ENCODE measurements around the gene TECPR1. TPM values are rescaled to one million over a fixed set of nuclear protein-coding genes. Genes with fewer than 3 reads are reported as not detected.

TECPR1 gene
- polyA plus RNA-seq, 2 of the 4 experiments (the other 2 are of a cell fraction), result 2.5 to 11.1 TPM

DNA sequence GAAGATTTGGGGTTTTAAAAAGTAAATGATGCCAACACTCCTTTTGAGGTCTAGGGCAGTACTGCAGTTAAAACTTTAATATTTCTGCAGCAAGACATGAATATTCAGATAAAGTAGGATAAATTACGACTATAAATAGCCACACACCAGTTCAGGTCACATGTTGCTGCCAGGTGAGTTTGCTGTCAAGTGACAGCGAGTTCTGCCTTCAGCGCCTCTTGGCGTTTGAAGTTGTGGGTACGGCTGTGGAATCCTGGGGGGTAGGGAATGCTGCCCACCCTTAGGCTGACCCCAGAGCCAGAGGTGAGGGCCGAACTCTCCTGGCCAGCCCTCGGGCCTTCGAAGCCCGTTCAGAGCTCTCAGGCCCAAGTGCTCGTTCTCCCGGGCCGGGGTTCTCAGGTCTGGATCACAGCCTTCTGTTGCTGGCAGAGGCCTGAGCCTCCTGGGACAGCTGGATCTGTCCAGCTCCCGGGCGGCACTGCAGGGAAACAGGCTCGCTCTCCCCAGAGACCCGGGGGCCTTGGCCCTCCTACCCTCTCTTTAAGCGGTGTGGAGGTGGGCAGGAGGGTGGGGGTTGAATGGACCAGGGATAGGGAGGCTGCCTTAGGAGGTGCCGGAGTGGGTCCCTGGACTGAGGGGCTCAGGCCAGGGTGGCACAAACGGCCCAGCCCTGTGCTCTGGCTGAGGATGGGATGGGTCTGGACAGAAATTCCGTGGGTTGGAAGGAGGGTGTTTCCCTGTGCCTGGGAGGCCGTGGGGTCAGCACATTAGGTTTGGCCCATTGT lies 34.9 kb upstream of the TECPR1 start (continued):
- no peak for TF ChIP-seq NPAS2 (CRISPR knock-in tag; IDR thresholded peaks at IDR 0.05; ENCODE audit: borderline replicate concordance)

DNA sequence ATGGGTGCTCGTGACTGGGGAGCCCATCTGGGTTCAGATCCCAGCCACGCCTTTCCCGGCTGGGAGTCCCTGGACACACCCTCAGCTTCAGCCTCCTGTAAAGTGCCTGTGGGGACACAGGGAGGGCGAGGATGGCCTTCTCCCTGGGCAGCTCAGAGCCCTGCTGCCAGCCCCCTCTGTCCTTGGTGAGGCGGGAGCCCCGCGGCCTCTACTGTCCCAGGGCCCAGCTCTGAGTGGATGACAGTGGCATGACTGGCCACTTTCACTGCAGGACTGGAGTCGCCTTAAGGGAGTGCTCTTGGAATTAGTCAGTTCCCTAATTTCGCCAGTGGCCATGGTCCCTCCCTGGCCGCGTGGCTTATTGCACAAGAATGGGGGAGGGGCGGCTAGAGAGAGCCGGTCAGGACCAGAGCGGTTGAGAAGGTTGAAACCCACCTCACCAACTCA lies 34.1 kb upstream of the TECPR1 start:
- peak overlapping the region; percentile 98 to 99 for H3K27ac ChIP-seq
- H3K4me3 ChIP-seq, result no peak overlapping the region
- FAIRE-seq, result no peak
- peaks cover 57% of the 10 kb centered on the region for H3K4me1 ChIP-seq
- peak overlapping the region; percentile 98 for H3K4me2 ChIP-seq
- peak in 1 of 2 experiments; percentile 47 for DNase-seq (ENCODE audit: low read depth in 1 of 2, low spot score in 1 of 2)
- no peaks in the 10 kb centered on the region for H3K9me3 ChIP-seq
- ATAC-seq, result peak; percentile 4 to 6; a peak in 3 of 6 replicates
- ChIA-PET POLR2A (no interaction called here), CTCF (interaction anchor here (1.1 to 3.6 kb wide), 3 partner anchors 8 to 121 kb away, joined by 6 to 20 read pairs (median 11); partner anchors contain the start of gene BAIAP2L1)
- WGBS (ENCODE audit: missing lambda C conversion rate), result 37% methylated on average over 10 of the region's 14 CpGs
- TF ChIP-seq, protein P1, sequence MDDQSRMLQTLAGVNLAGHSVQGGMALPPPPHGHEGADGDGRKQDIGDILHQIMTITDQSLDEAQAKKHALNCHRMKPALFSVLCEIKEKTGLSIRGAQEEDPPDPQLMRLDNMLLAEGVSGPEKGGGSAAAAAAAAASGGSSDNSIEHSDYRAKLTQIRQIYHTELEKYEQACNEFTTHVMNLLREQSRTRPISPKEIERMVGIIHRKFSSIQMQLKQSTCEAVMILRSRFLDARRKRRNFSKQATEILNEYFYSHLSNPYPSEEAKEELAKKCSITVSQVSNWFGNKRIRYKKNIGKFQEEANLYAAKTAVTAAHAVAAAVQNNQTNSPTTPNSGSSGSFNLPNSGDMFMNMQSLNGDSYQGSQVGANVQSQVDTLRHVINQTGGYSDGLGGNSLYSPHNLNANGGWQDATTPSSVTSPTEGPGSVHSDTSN (IDR thresholded peaks at IDR 0.05), result no peak
- TF ChIP-seq ESRRA (IDR thresholded peaks at IDR 0.05; ENCODE audit: borderline replicate concordance, low read length) (no peak), KDM5A (IDR thresholded peaks at IDR 0.05) (no peak), FOSB (CRISPR knock-in tag; IDR thresholded peaks at IDR 0.05) (no peak), FOSL2 (IDR thresholded peaks at IDR 0.05) (no peak), FOSL2 (CRISPR knock-in tag; IDR thresholded peaks at IDR 0.05) (0 out of 2 replicates have a peak, but pooled peaks have one; percentile 25), BHLHE40 (IDR thresholded peaks at IDR 0.05; ENCODE audit: low read depth, low read length) (no peak), POLR2A (IDR thresholded peaks at IDR 0.05; ENCODE audit: low read length) (no peak), RAD21 (conservative IDR thresholded peaks at IDR 0.05 in 1 of 2, IDR thresholded peaks at IDR 0.05 in 1 of 2) (no peak), ZC3H11A (IDR thresholded peaks at IDR 0.05) (no peak), CHD2 (IDR thresholded peaks at IDR 0.05; ENCODE audit: low read length, partially characterized antibody) (no peak), ZFP36 (IDR thresholded peaks at IDR 0.05; ENCODE audit: borderline replicate concordance, partially characterized antibody) (no peak), RARB (CRISPR knock-in tag; IDR thresholded peaks at IDR 0.05) (no peak), CEBPB (IDR thresholded peaks at IDR 0.05) (peak; percentile 72 to 93), NR3C1 (IDR thresholded peaks at IDR 0.05) (no peak), MAFK (IDR thresholded peaks at IDR 0.05; ENCODE audit: partially characterized antibody) (no peak), HEYL (CRISPR knock-in tag; IDR thresholded peaks at IDR 0.05) (no peak), FOXS1 (CRISPR knock-in tag; IDR thresholded peaks at IDR 0.05) (no peak), CBX8 (IDR thresholded peaks at IDR 0.05) (no peak), HOXA7 (CRISPR knock-in tag; IDR thresholded peaks at IDR 0.05) (no peak), MYC (IDR thresholded peaks at IDR 0.05; ENCODE audit: borderline replicate concordance, low read length) (peak; percentile 69; the same call in 1 of the 2 replicates), TP53 (CRISPR knock-in tag; IDR thresholded peaks at IDR 0.05) (no peak), JUN (IDR thresholded peaks at IDR 0.05) (no peak; a peak in 2 of 5 replicates), GATA3 (IDR thresholded peaks at IDR 0.05; ENCODE audit: borderline replicate concordance) (peak; percentile 46; the same call in 1 of the 2 replicates)
- TF ChIP-seq, protein P2, sequence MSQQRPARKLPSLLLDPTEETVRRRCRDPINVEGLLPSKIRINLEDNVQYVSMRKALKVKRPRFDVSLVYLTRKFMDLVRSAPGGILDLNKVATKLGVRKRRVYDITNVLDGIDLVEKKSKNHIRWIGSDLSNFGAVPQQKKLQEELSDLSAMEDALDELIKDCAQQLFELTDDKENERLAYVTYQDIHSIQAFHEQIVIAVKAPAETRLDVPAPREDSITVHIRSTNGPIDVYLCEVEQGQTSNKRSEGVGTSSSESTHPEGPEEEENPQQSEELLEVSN (IDR thresholded peaks at IDR 0.05; ENCODE audit: borderline replicate concordance, low read depth), result no peak
- TF ChIP-seq, protein P3, sequence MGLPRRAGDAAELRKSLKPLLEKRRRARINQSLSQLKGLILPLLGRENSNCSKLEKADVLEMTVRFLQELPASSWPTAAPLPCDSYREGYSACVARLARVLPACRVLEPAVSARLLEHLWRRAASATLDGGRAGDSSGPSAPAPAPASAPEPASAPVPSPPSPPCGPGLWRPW (IDR thresholded peaks at IDR 0.05), result no peak
- TF ChIP-seq, protein P4, sequence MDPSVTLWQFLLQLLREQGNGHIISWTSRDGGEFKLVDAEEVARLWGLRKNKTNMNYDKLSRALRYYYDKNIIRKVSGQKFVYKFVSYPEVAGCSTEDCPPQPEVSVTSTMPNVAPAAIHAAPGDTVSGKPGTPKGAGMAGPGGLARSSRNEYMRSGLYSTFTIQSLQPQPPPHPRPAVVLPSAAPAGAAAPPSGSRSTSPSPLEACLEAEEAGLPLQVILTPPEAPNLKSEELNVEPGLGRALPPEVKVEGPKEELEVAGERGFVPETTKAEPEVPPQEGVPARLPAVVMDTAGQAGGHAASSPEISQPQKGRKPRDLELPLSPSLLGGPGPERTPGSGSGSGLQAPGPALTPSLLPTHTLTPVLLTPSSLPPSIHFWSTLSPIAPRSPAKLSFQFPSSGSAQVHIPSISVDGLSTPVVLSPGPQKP (IDR thresholded peaks at IDR 0.05; ENCODE audit: low read depth, low read length), result no peak
- TF ChIP-seq, protein P5, sequence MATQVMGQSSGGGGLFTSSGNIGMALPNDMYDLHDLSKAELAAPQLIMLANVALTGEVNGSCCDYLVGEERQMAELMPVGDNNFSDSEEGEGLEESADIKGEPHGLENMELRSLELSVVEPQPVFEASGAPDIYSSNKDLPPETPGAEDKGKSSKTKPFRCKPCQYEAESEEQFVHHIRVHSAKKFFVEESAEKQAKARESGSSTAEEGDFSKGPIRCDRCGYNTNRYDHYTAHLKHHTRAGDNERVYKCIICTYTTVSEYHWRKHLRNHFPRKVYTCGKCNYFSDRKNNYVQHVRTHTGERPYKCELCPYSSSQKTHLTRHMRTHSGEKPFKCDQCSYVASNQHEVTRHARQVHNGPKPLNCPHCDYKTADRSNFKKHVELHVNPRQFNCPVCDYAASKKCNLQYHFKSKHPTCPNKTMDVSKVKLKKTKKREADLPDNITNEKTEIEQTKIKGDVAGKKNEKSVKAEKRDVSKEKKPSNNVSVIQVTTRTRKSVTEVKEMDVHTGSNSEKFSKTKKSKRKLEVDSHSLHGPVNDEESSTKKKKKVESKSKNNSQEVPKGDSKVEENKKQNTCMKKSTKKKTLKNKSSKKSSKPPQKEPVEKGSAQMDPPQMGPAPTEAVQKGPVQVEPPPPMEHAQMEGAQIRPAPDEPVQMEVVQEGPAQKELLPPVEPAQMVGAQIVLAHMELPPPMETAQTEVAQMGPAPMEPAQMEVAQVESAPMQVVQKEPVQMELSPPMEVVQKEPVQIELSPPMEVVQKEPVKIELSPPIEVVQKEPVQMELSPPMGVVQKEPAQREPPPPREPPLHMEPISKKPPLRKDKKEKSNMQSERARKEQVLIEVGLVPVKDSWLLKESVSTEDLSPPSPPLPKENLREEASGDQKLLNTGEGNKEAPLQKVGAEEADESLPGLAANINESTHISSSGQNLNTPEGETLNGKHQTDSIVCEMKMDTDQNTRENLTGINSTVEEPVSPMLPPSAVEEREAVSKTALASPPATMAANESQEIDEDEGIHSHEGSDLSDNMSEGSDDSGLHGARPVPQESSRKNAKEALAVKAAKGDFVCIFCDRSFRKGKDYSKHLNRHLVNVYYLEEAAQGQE (IDR thresholded peaks at IDR 0.05), result no peak
- TF ChIP-seq, protein P6, sequence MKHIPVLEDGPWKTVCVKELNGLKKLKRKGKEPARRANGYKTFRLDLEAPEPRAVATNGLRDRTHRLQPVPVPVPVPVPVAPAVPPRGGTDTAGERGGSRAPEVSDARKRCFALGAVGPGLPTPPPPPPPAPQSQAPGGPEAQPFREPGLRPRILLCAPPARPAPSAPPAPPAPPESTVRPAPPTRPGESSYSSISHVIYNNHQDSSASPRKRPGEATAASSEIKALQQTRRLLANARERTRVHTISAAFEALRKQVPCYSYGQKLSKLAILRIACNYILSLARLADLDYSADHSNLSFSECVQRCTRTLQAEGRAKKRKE (CRISPR knock-in tag; IDR thresholded peaks at IDR 0.05; ENCODE audit: low read depth), result no peak
- TF ChIP-seq, protein P7, sequence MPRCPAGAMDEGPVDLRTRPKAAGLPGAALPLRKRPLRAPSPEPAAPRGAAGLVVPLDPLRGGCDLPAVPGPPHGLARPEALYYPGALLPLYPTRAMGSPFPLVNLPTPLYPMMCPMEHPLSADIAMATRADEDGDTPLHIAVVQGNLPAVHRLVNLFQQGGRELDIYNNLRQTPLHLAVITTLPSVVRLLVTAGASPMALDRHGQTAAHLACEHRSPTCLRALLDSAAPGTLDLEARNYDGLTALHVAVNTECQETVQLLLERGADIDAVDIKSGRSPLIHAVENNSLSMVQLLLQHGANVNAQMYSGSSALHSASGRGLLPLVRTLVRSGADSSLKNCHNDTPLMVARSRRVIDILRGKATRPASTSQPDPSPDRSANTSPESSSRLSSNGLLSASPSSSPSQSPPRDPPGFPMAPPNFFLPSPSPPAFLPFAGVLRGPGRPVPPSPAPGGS (IDR thresholded peaks at IDR 0.05), result no peak
